ENCODE data around the gene DNAAF5.

DNA sequence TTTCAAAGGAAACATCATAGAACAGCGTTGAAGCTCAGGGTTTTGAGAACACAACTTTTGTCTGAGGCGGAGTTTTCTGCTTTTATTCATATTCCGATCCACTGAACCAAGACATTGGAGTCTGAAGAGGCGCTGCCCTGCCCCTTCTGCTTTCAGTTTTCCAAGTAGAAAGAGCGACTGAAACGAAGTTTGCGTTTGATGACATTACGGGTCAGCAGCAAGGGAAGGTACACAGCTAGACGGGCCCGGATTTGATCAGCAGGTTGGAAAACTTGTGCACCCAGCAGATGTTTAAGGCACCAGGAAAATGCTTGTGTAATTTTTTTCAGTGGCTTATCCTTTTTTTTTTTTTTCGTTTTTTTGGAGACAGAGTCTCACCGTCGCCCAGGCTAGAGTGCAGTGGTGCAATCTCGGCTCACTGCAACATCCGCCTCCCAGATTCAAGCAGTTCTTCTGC, 106.5 kb downstream of the DNAAF5 start:
- no peak for TF ChIP-seq POLR2AphosphoS5 (IDR thresholded peaks at IDR 0.05; ENCODE audit: low read depth, low read length)
- TF ChIP-seq, protein P1, sequence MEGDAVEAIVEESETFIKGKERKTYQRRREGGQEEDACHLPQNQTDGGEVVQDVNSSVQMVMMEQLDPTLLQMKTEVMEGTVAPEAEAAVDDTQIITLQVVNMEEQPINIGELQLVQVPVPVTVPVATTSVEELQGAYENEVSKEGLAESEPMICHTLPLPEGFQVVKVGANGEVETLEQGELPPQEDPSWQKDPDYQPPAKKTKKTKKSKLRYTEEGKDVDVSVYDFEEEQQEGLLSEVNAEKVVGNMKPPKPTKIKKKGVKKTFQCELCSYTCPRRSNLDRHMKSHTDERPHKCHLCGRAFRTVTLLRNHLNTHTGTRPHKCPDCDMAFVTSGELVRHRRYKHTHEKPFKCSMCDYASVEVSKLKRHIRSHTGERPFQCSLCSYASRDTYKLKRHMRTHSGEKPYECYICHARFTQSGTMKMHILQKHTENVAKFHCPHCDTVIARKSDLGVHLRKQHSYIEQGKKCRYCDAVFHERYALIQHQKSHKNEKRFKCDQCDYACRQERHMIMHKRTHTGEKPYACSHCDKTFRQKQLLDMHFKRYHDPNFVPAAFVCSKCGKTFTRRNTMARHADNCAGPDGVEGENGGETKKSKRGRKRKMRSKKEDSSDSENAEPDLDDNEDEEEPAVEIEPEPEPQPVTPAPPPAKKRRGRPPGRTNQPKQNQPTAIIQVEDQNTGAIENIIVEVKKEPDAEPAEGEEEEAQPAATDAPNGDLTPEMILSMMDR (IDR thresholded peaks at IDR 0.05): no peak
- TF ChIP-seq, protein P2, sequence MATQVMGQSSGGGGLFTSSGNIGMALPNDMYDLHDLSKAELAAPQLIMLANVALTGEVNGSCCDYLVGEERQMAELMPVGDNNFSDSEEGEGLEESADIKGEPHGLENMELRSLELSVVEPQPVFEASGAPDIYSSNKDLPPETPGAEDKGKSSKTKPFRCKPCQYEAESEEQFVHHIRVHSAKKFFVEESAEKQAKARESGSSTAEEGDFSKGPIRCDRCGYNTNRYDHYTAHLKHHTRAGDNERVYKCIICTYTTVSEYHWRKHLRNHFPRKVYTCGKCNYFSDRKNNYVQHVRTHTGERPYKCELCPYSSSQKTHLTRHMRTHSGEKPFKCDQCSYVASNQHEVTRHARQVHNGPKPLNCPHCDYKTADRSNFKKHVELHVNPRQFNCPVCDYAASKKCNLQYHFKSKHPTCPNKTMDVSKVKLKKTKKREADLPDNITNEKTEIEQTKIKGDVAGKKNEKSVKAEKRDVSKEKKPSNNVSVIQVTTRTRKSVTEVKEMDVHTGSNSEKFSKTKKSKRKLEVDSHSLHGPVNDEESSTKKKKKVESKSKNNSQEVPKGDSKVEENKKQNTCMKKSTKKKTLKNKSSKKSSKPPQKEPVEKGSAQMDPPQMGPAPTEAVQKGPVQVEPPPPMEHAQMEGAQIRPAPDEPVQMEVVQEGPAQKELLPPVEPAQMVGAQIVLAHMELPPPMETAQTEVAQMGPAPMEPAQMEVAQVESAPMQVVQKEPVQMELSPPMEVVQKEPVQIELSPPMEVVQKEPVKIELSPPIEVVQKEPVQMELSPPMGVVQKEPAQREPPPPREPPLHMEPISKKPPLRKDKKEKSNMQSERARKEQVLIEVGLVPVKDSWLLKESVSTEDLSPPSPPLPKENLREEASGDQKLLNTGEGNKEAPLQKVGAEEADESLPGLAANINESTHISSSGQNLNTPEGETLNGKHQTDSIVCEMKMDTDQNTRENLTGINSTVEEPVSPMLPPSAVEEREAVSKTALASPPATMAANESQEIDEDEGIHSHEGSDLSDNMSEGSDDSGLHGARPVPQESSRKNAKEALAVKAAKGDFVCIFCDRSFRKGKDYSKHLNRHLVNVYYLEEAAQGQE (IDR thresholded peaks at IDR 0.05; ENCODE audit: low read depth, low read length): no peak
- TF ChIP-seq, protein P3, sequence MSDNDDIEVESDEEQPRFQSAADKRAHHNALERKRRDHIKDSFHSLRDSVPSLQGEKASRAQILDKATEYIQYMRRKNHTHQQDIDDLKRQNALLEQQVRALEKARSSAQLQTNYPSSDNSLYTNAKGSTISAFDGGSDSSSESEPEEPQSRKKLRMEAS (IDR thresholded peaks at IDR 0.05; ENCODE audit: low read depth): no peak
- TF ChIP-seq JUND (IDR thresholded peaks at IDR 0.05): no peak
- no peak for TF ChIP-seq YY1 (IDR thresholded peaks at IDR 0.05; ENCODE audit: low read depth)
- TF ChIP-seq, protein P4, sequence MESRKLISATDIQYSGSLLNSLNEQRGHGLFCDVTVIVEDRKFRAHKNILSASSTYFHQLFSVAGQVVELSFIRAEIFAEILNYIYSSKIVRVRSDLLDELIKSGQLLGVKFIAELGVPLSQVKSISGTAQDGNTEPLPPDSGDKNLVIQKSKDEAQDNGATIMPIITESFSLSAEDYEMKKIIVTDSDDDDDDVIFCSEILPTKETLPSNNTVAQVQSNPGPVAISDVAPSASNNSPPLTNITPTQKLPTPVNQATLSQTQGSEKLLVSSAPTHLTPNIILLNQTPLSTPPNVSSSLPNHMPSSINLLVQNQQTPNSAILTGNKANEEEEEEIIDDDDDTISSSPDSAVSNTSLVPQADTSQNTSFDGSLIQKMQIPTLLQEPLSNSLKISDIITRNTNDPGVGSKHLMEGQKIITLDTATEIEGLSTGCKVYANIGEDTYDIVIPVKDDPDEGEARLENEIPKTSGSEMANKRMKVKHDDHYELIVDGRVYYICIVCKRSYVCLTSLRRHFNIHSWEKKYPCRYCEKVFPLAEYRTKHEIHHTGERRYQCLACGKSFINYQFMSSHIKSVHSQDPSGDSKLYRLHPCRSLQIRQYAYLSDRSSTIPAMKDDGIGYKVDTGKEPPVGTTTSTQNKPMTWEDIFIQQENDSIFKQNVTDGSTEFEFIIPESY (IDR thresholded peaks at IDR 0.05; ENCODE audit: borderline replicate concordance, low read depth): no peak
- no peak for TF ChIP-seq GABPA (IDR thresholded peaks at IDR 0.05; ENCODE audit: low read depth)
- TF ChIP-seq, protein P5, sequence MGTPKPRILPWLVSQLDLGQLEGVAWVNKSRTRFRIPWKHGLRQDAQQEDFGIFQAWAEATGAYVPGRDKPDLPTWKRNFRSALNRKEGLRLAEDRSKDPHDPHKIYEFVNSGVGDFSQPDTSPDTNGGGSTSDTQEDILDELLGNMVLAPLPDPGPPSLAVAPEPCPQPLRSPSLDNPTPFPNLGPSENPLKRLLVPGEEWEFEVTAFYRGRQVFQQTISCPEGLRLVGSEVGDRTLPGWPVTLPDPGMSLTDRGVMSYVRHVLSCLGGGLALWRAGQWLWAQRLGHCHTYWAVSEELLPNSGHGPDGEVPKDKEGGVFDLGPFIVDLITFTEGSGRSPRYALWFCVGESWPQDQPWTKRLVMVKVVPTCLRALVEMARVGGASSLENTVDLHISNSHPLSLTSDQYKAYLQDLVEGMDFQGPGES (IDR thresholded peaks at IDR 0.05; ENCODE audit: low read depth, low read length): no peak
- TF ChIP-seq RFX5 (IDR thresholded peaks at IDR 0.05; ENCODE audit: low read length): no peak
- no peak; a peak in 1 of 4 replicates for TF ChIP-seq EP300 (IDR thresholded peaks at IDR 0.05; ENCODE audit: borderline replicate concordance in 1 of 2, low read depth in 1 of 2, low read length in 1 of 2)
- no peak for TF ChIP-seq FOXJ3 (CRISPR knock-in tag; IDR thresholded peaks at IDR 0.05)
- TF ChIP-seq TAF1 (IDR thresholded peaks at IDR 0.05; ENCODE audit: borderline replicate concordance, low read depth, low read length): no peak
